ENCODE measurements around the gene BRD4. TPM values are rescaled to one million over a fixed set of nuclear protein-coding genes. Genes with fewer than 3 reads are reported as not detected.

BRD4 gene
- total RNA-seq, 4 donors from 2014 or later: 39.5 to 87.9 (median 61.2) TPM

- Histone ChIP-seq H3K27me3 (peaks cover 29% of the 10 kb centered on the region), H3K36me3 (peaks cover 0 to 30% (median 10%) of the 10 kb centered on the region in 4 donors), H3K4me3 (no peak overlapping the region), H3K27ac (no peak overlapping the region), H3K9me3 (no peaks in the 10 kb centered on the region), H3K4me1 (peaks cover 0 to 20% (median 10%) of the 10 kb centered on the region in 4 donors)
- TF ChIP-seq, protein P1, sequence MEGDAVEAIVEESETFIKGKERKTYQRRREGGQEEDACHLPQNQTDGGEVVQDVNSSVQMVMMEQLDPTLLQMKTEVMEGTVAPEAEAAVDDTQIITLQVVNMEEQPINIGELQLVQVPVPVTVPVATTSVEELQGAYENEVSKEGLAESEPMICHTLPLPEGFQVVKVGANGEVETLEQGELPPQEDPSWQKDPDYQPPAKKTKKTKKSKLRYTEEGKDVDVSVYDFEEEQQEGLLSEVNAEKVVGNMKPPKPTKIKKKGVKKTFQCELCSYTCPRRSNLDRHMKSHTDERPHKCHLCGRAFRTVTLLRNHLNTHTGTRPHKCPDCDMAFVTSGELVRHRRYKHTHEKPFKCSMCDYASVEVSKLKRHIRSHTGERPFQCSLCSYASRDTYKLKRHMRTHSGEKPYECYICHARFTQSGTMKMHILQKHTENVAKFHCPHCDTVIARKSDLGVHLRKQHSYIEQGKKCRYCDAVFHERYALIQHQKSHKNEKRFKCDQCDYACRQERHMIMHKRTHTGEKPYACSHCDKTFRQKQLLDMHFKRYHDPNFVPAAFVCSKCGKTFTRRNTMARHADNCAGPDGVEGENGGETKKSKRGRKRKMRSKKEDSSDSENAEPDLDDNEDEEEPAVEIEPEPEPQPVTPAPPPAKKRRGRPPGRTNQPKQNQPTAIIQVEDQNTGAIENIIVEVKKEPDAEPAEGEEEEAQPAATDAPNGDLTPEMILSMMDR (IDR thresholded peaks at IDR 0.05): no peak
- TF ChIP-seq POLR2AphosphoS5 (IDR thresholded peaks at IDR 0.05) (no peak), POLR2A (IDR thresholded peaks at IDR 0.05) (no peak)
- DNase-seq: no peak
- intact Hi-C loops (cut with DNase I; ENCODE audit: low total_unique reads) (no loop called here), in situ Hi-C loops (cut with MboI; ENCODE audit: low pct_ligation_motif_present in 1 of 4, low pct_unique_long_range_greater_than_20kb in 1 of 4, low sequenced_read_pairs in 3 of 4) (no loop called here)
- WGBS, 2 donors (ENCODE audit: low coverage in 1 of 2): 73% methylated on average over 2 of the region's 2 CpGs; no CpG with 5 or more reads in 1 of the 2 donors
Observed at GRCh38 chr19:15235781-15236180, 96.6 kb downstream of the BRD4 start.

GRCh38 chr19:15234431-15235130 lies 97.8 kb downstream of the BRD4 start:
- TF ChIP-seq, protein P1 (IDR thresholded peaks at IDR 0.05): no peak
- Histone ChIP-seq H3K4me1 (peaks cover 0 to 20% (median 10%) of the 10 kb centered on the region in 4 donors), H3K9me3 (no peaks in the 10 kb centered on the region), H3K27me3 (peaks cover 39% of the 10 kb centered on the region), H3K36me3 (peaks cover 0 to 27% (median 6%) of the 10 kb centered on the region in 4 donors), H3K27ac (no peak overlapping the region), H3K4me3 (no peak overlapping the region)
- DNase-seq: no peak
- intact Hi-C loops (cut with DNase I; ENCODE audit: low total_unique reads) (no loop called here), in situ Hi-C loops (cut with MboI; ENCODE audit: low pct_ligation_motif_present in 1 of 4, low pct_unique_long_range_greater_than_20kb in 1 of 4, low sequenced_read_pairs in 3 of 4) (no loop called here)
- WGBS, 2 donors (ENCODE audit: low coverage in 1 of 2): 66 to 67% methylated on average over 8 to 10 of the region's 10 CpGs

DNA sequence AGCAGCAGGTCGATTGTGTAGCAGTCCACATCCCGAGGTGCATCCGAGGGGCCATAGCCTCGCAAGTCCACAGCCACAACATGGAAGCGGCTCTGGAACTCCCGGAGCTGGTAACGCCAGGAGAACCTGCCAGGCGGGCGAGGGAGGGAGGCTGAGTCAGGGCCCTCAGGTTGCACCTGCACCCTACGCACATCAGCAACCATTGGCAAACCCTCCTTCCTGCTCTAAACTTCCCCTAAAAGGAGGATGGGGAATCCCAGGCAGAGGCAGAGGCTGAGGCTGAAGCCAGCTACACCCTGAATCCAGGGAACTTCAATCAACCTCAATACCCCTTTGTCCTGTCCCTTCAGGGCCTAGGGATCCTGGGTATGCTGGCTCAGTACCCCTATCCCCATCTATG lies 101.1 kb downstream of the BRD4 start:
- no peak for TF ChIP-seq POLR2A (IDR thresholded peaks at IDR 0.05)
- TF ChIP-seq, protein P1 (IDR thresholded peaks at IDR 0.05): no peak
- no peak for TF ChIP-seq POLR2AphosphoS5 (IDR thresholded peaks at IDR 0.05)
- no peak for TF ChIP-seq EP300 (IDR thresholded peaks at IDR 0.05; ENCODE audit: low read depth)
- intact Hi-C loops (cut with DNase I; ENCODE audit: low total_unique reads) (no loop called here), in situ Hi-C loops (cut with MboI; ENCODE audit: low pct_ligation_motif_present in 1 of 4, low pct_unique_long_range_greater_than_20kb in 1 of 4, low sequenced_read_pairs in 3 of 4) (no loop called here)
- Histone ChIP-seq H3K27me3 (peaks cover 39% of the 10 kb centered on the region), H3K4me3 (no peak overlapping the region), H3K36me3 (no peaks in the 10 kb centered on the region), H3K4me1 (peaks cover 0 to 20% (median 10%) of the 10 kb centered on the region in 4 donors), H3K27ac (no peak overlapping the region), H3K9me3 (no peaks in the 10 kb centered on the region)
- DNase-seq: no peak
- WGBS, 2 donors (ENCODE audit: low coverage in 1 of 2): 63 to 87% methylated on average over 2 to 10 of the region's 10 CpGs

GRCh38 chr19:15227261-15227660 lies 105.1 kb downstream of the BRD4 start:
- no peaks in the 10 kb centered on the region for H3K9me3 ChIP-seq
- peaks cover 4 to 23% (median 16%) of the 10 kb centered on the region in 4 donors for H3K4me1 ChIP-seq
- H3K4me3 ChIP-seq: no peak overlapping the region
- no peak for DNase-seq
- 92% methylated on average over 7 of the region's 7 CpGs; no CpG with 5 or more reads in 1 of the 2 donors for WGBS, 2 donors (ENCODE audit: low coverage in 1 of 2)
- H3K27me3 ChIP-seq: peaks cover 49% of the 10 kb centered on the region
- H3K36me3 ChIP-seq: no peaks in the 10 kb centered on the region
- in situ Hi-C loops (cut with MboI; ENCODE audit: low pct_ligation_motif_present in 1 of 4, low pct_unique_long_range_greater_than_20kb in 1 of 4, low sequenced_read_pairs in 3 of 4) (no loop called here), intact Hi-C loops (cut with DNase I; ENCODE audit: low total_unique reads) (no loop called here)
- no peak overlapping the region for H3K27ac ChIP-seq
- TF ChIP-seq POLR2A (IDR thresholded peaks at IDR 0.05) (no peak), POLR2AphosphoS5 (IDR thresholded peaks at IDR 0.05) (no peak), EP300 (IDR thresholded peaks at IDR 0.05; ENCODE audit: low read depth) (no peak)
- TF ChIP-seq, protein P1 (IDR thresholded peaks at IDR 0.05): no peak
